ENCODE results near the gene PLAAT2. TPM values are rescaled to one million over a fixed set of nuclear protein-coding genes. Genes with fewer than 3 reads are reported as not detected.
"Not testable (repeated sequence)": the region's sequence is repeated elsewhere in the genome, so short reads cannot be mapped to it uniquely, and the experiment has no call there.

Gene PLAAT2
- not detected in 2 replicates for total RNA-seq (2014; rRNA removed; shearing (Covaris generic))

GRCh38 chr11:63563201-63564055, at the start of gene PLAAT2:
Gene PLAAT2, minus strand, starts transcription at chr11:63563379. Its CDS starts 55 bp downstream, at chr11:63563324.
- DNase-seq (ENCODE audit: low spot score): no peak
- in situ Hi-C loops (cut with HindIII; ENCODE audit: low sequenced_read_pairs): no loop called here

- no peak for DNase-seq (ENCODE audit: low spot score)
- in situ Hi-C loops (cut with HindIII; ENCODE audit: low sequenced_read_pairs): no loop called here
These were observed 49.0 kb upstream of the PLAAT2 start for GRCh38 chr11:63612181-63612580.

- in situ Hi-C loops (cut with HindIII; ENCODE audit: low sequenced_read_pairs): no loop called here
- no peak for DNase-seq (ENCODE audit: low spot score)
These were observed 48.2 kb upstream of the PLAAT2 start for GRCh38 chr11:63611395-63611747.

GRCh38 chr11:63610604-63611394, 47.6 kb upstream of the PLAAT2 start:
- DNase-seq (ENCODE audit: low spot score): peak; percentile 12
- in situ Hi-C loops (cut with HindIII; ENCODE audit: low sequenced_read_pairs): no loop called here

- in situ Hi-C loops (cut with HindIII; ENCODE audit: low sequenced_read_pairs): no loop called here
- no peak for DNase-seq (ENCODE audit: low spot score)
These were observed 46.9 kb upstream of the PLAAT2 start for GRCh38 chr11:63609971-63610580.

- DNase-seq (ENCODE audit: low spot score): no peak
- in situ Hi-C loops (cut with HindIII; ENCODE audit: low sequenced_read_pairs): no loop called here
These were observed 46.4 kb upstream of the PLAAT2 start for GRCh38 chr11:63609536-63609935.

- in situ Hi-C loops (cut with HindIII; ENCODE audit: low sequenced_read_pairs): no loop called here
- no peak for DNase-seq (ENCODE audit: low spot score)
These were observed 45.5 kb upstream of the PLAAT2 start for GRCh38 chr11:63608353-63609345.

GRCh38 chr11:63603180-63603518, 40.0 kb upstream of the PLAAT2 start:
- in situ Hi-C loops (cut with HindIII; ENCODE audit: low sequenced_read_pairs): no loop called here
- DNase-seq (ENCODE audit: low spot score): no peak

- DNase-seq (ENCODE audit: low spot score); in situ Hi-C loops (cut with HindIII; ENCODE audit: low sequenced_read_pairs): not testable (repeated sequence)
These were observed 39.4 kb upstream of the PLAAT2 start for GRCh38 chr11:63602290-63603179.

- DNase-seq (ENCODE audit: low spot score): no peak
- in situ Hi-C loops (cut with HindIII; ENCODE audit: low sequenced_read_pairs): no loop called here
These were observed 36.3 kb upstream of the PLAAT2 start for GRCh38 chr11:63599211-63600122.

GRCh38 chr11:63598556-63598955, 35.4 kb upstream of the PLAAT2 start:
- DNase-seq (ENCODE audit: low spot score): no peak
- in situ Hi-C loops (cut with HindIII; ENCODE audit: low sequenced_read_pairs): no loop called here

- in situ Hi-C loops (cut with HindIII; ENCODE audit: low sequenced_read_pairs): no loop called here
- no peak for DNase-seq (ENCODE audit: low spot score)
These were observed 32.1 kb upstream of the PLAAT2 start for GRCh38 chr11:63595296-63595695.

GRCh38 chr11:63592975-63593395, 29.8 kb upstream of the PLAAT2 start:
- in situ Hi-C loops (cut with HindIII; ENCODE audit: low sequenced_read_pairs): loop anchor here (5.0 kb wide), 1 partner anchor 69 kb away; no protein-coding TSS in a partner anchor
- peak; percentile 20 for DNase-seq (ENCODE audit: low spot score)

- DNase-seq (ENCODE audit: low spot score): no peak
- in situ Hi-C loops (cut with HindIII; ENCODE audit: low sequenced_read_pairs): loop anchor here (5.0 kb wide), 1 partner anchor 72 kb away; no protein-coding TSS in a partner anchor
These were observed 27.0 kb upstream of the PLAAT2 start for GRCh38 chr11:63590024-63590788.

- in situ Hi-C loops (cut with HindIII; ENCODE audit: low sequenced_read_pairs): no loop called here
- no peak for DNase-seq (ENCODE audit: low spot score)
These were observed 25.8 kb upstream of the PLAAT2 start for GRCh38 chr11:63589000-63589399.

Measured in G401 (cell line).